H1 (cell line): ENCODE measurements around the gene C5orf24. TPM values are rescaled to one million over a fixed set of nuclear protein-coding genes. Genes with fewer than 3 reads are reported as not detected.
A peak's percentile ranks its signal among the peaks of the same experiment; 100 is the strongest.

ENCODE experiments used
- CTCF ChIA-PET: fragments of 300-600 bp; sonication (Branson Sonifier 250); formaldehyde crosslinking; loops from one replicate; lab custom pipeline; 2021; ENCODE audit not compliant: partially characterized antibody; lab: Charles Lee
- POLR2A ChIA-PET: fragments of 300-600 bp; sonication (Branson Sonifier 250); formaldehyde crosslinking; loops from one replicate; lab custom pipeline; 2021; ENCODE audit warnings: inconsistent platforms; ENCODE audit not compliant: partially characterized antibody; lab: Charles Lee
- DNase-seq, 2 experiments: peaks; one replicate each; pipeline versions ENCODE4 v3.0.0 to v3.0.0-alpha.2; 2010 to 2022; ENCODE audit warnings: low spot score in 2 of 2, low read depth in 1 of 2, mixed read lengths in 1 of 2
- FAIRE-seq: peaks from 2 replicates; lab custom pipeline; 2011; peaks lifted over from hg19 to GRCh38; lab: Jason Lieb, UNC
- H2AFZ ChIP-seq: 2 replicates; pipeline ENCODE4 v1.8.1; 2012; ENCODE audit warnings: low read length, inconsistent platforms
- H2AK5ac ChIP-seq: 2 replicates; pipeline ENCODE4 v1.6.1; 2013; ENCODE audit warnings: low read depth, low read length
- H2BK120ac ChIP-seq: replicated peaks from 2 replicates; pipeline ENCODE3; 2013; ENCODE audit warnings: low read depth, low read length, inconsistent platforms
- H2BK12ac ChIP-seq: 2 replicates; pipeline ENCODE4 v1.6.1; 2013; ENCODE audit warnings: low read depth, low read length
- H2BK15ac ChIP-seq: 2 replicates; pipeline ENCODE4 v1.6.1; 2013; ENCODE audit warnings: low read length
- H2BK20ac ChIP-seq: 2 replicates; pipeline ENCODE4 v1.6.1; 2013; ENCODE audit warnings: low read length
- H2BK5ac ChIP-seq: 2 replicates; pipeline ENCODE4 v1.6.1; 2013; ENCODE audit warnings: low read depth, low read length
- H3K14ac ChIP-seq: 2 replicates; pipeline ENCODE4 v1.6.1; 2013; ENCODE audit warnings: inconsistent platforms; ENCODE audit not compliant: insufficient read length
- H3K18ac ChIP-seq: 2 replicates; pipeline ENCODE4 v1.6.1; 2013; ENCODE audit warnings: low read length; ENCODE audit errors: extremely low read depth
- H3K23ac ChIP-seq: 2 replicates; pipeline ENCODE4 v1.6.1; 2013; ENCODE audit warnings: inconsistent platforms; ENCODE audit not compliant: insufficient read length
- H3K23me2 ChIP-seq: 2 replicates; pipeline ENCODE4 v1.6.1; 2013; ENCODE audit warnings: low read depth, low read length
- H3K27ac ChIP-seq: 2 replicates; pipeline ENCODE4 v1.6.1; 2011; ENCODE audit warnings: low read depth, low read length, inconsistent platforms
- H3K27me3 ChIP-seq, 4 experiments: replicated peaks in 1 of 4; 1 replicate in 1 of 4; 2 replicates in 3 of 4; pipeline versions ENCODE4 v1.6.1 to v1.8.1; 2011 to 2013; ENCODE audit warnings: low read length in 3 of 4, mild to moderate bottlenecking in 3 of 4, inconsistent platforms in 2 of 4, mixed read lengths in 2 of 4, moderate library complexity in 1 of 4; ENCODE audit not compliant: control insufficient read depth in 3 of 4, insufficient read depth in 3 of 4; ENCODE audit errors: extremely low read depth in 1 of 4
- H3K36me3 ChIP-seq, 4 experiments: 2 replicates each; pipeline versions ENCODE4 v1.6.1 to v1.8.1; 2011 to 2013; ENCODE audit warnings: mild to moderate bottlenecking in 4 of 4, low read length in 3 of 4, moderate library complexity in 2 of 4, control low read depth in 1 of 4, inconsistent platforms in 1 of 4; ENCODE audit not compliant: insufficient read depth in 4 of 4, control insufficient read depth in 2 of 4
- H3K4ac ChIP-seq: replicated peaks from 2 replicates; pipeline ENCODE3; 2013; ENCODE audit warnings: low read length, low read depth, mixed read lengths, inconsistent platforms; ENCODE audit not compliant: insufficient read length
- H3K4me1 ChIP-seq, 4 experiments: replicated peaks in 1 of 4; 1 replicate in 1 of 4; 2 replicates in 3 of 4; pipeline versions ENCODE4 v1.6.1 to v1.8.1; 2011 to 2013; ENCODE audit warnings: low read length in 3 of 4, inconsistent platforms in 2 of 4, mixed read lengths in 1 of 4; ENCODE audit not compliant: insufficient read depth in 4 of 4, control insufficient read depth in 3 of 4
- H3K4me2 ChIP-seq, 2 experiments: 2 replicates each; pipeline versions ENCODE4 v1.6.1 to v1.8.1; 2011 to 2013; ENCODE audit warnings: low read depth in 2 of 2, low read length in 2 of 2, control low read depth in 1 of 2, inconsistent platforms in 1 of 2, mild to moderate bottlenecking in 1 of 2; ENCODE audit not compliant: insufficient read depth in 1 of 2
- H3K4me3 ChIP-seq, 4 experiments: fragments of 200-600, 300-600 bp in 1 of 4; sonication (generic), shearing (Covaris generic), sonication (Bioruptor Twin) in 1 of 4; 2 replicates each; pipeline versions ENCODE4 v1.5.1 to v1.8.1; 2011 to 2016; ENCODE audit warnings: low read length in 4 of 4, low read depth in 3 of 4, control low read depth in 2 of 4, inconsistent platforms in 2 of 4, mild to moderate bottlenecking in 2 of 4, mixed read lengths in 1 of 4, moderate library complexity in 1 of 4; ENCODE audit not compliant: insufficient read depth in 2 of 4; ENCODE audit errors: extremely low read depth in 1 of 4
- H3K56ac ChIP-seq: replicated peaks from 2 replicates; pipeline ENCODE3; 2013; ENCODE audit warnings: low read depth, mild to moderate bottlenecking, mixed read lengths, low read length, inconsistent platforms; ENCODE audit not compliant: insufficient read length
- H3K79me1 ChIP-seq: 2 replicates; pipeline ENCODE4 v1.6.1; 2013; ENCODE audit warnings: low read depth, low read length, control low read depth
- H3K79me2 ChIP-seq, 2 experiments: 2 replicates each; pipeline versions ENCODE4 v1.6.1 to v1.8.1; 2012 to 2013; ENCODE audit warnings: low read length in 2 of 2, mild to moderate bottlenecking in 2 of 2, inconsistent platforms in 1 of 2; ENCODE audit not compliant: insufficient read depth in 2 of 2, control insufficient read depth in 1 of 2
- H3K9ac ChIP-seq, 4 experiments: replicated peaks in 1 of 4; 1 replicate in 1 of 4; 2 replicates in 3 of 4; pipeline versions ENCODE4 v1.6.1 to v1.8.1; 2011 to 2013; ENCODE audit warnings: low read depth in 3 of 4, low read length in 3 of 4, control low read depth in 2 of 4, mild to moderate bottlenecking in 2 of 4, moderate library complexity in 2 of 4, inconsistent platforms in 1 of 4; ENCODE audit errors: extremely low read depth in 1 of 4
- H3K9me3 ChIP-seq, 2 experiments: 2 replicates each; pipeline versions ENCODE4 v1.6.1 to v1.8.1; 2012 to 2013; ENCODE audit warnings: mild to moderate bottlenecking in 2 of 2, moderate library complexity in 2 of 2, control low read depth in 1 of 2, inconsistent platforms in 1 of 2, low read depth in 1 of 2, low read length in 1 of 2, mixed read lengths in 1 of 2; ENCODE audit not compliant: insufficient read depth in 2 of 2
- H4K20me1 ChIP-seq, 2 experiments: replicated peaks in 1 of 2; 2 replicates each; pipeline versions ENCODE3 to v1.8.1; 2011 to 2013; ENCODE audit warnings: inconsistent platforms in 2 of 2, low read length in 2 of 2, mild to moderate bottlenecking in 1 of 2; ENCODE audit not compliant: insufficient read depth in 2 of 2, control insufficient read depth in 1 of 2
- H4K5ac ChIP-seq: 2 replicates; pipeline ENCODE4 v1.6.1; 2013; ENCODE audit warnings: low read length, low read depth, mixed read lengths, inconsistent platforms; ENCODE audit not compliant: insufficient read length
- H4K8ac ChIP-seq: 2 replicates; pipeline ENCODE4 v1.8.0; 2013; ENCODE audit warnings: mild to moderate bottlenecking, moderate library complexity, low read length, inconsistent platforms; ENCODE audit not compliant: insufficient read depth; ENCODE audit errors: extremely low read depth
- H4K91ac ChIP-seq: replicated peaks from 2 replicates; pipeline ENCODE3; 2013; ENCODE audit warnings: low read length, mixed read lengths, inconsistent platforms; ENCODE audit not compliant: insufficient read length
- CBX8 ChIP-seq: fragments of 300-800, 300-1000 bp; sonication (generic); IDR thresholded peaks from 2 replicates; pipeline ENCODE4 v1.7.1; 2016; ENCODE audit warnings: low read depth, low read length, borderline replicate concordance
- CEBPB ChIP-seq: IDR thresholded peaks from 2 replicates; pipeline ENCODE4 v1.6.1; 2012; ENCODE audit warnings: low read depth, low read length
- CTBP2 ChIP-seq: IDR thresholded peaks from 2 replicates; pipeline ENCODE4 v1.7.0; 2011; ENCODE audit warnings: borderline replicate concordance, mild to moderate bottlenecking, moderate library complexity, mixed read lengths, low read length; ENCODE audit not compliant: insufficient read depth, insufficient read length
- CTCF ChIP-seq, 3 experiments: IDR thresholded peaks; 1 replicate in 2 of 3; 2 replicates in 1 of 3; pipeline versions ENCODE4 v1.5.1 to v1.6.1; 2011; ENCODE audit warnings: low read length in 3 of 3, mild to moderate bottlenecking in 3 of 3, inconsistent platforms in 2 of 3, low read depth in 1 of 3, moderate library complexity in 1 of 3; ENCODE audit not compliant: insufficient read depth in 1 of 3; ENCODE audit errors: control extremely low read depth in 1 of 3
- JUN ChIP-seq: IDR thresholded peaks from 2 replicates; pipeline ENCODE4 v1.6.1; 2011; ENCODE audit warnings: low read depth, mild to moderate bottlenecking, improper control_type of control experiment, low read length
- NRF1 ChIP-seq: IDR thresholded peaks from 2 replicates; pipeline ENCODE4 v1.6.1; 2011; ENCODE audit warnings: mild to moderate bottlenecking, low read depth, low read length, improper control_type of control experiment
- PHF8 ChIP-seq: fragments of 200-600 bp; sonication (generic); conservative IDR thresholded peaks from 2 replicates; pipeline ENCODE4 v1.7.1; 2012; ENCODE audit warnings: low read depth, mild to moderate bottlenecking, inconsistent platforms, low read length, moderate library complexity
- POU5F1 ChIP-seq: IDR thresholded peaks from 2 replicates; pipeline ENCODE4 v1.6.1; 2011; ENCODE audit warnings: low read depth, mild to moderate bottlenecking, low read length, moderate library complexity
- SAP30 ChIP-seq: fragments of 300-600 bp; sonication (generic); IDR thresholded peaks from 2 replicates; pipeline ENCODE4 v1.7.1; 2012; ENCODE audit warnings: low read length, moderate library complexity, mild to moderate bottlenecking, inconsistent platforms; ENCODE audit not compliant: insufficient read depth, insufficient replicate concordance
- SUZ12 ChIP-seq: fragments of 200-600 bp; sonication (generic); IDR thresholded peaks from 2 replicates; pipeline ENCODE4 v1.6.1; 2012; ENCODE audit warnings: mild to moderate bottlenecking, inconsistent platforms, low read length, moderate library complexity, mixed read lengths
- WGBS, 2 experiments: shearing (Covaris generic) in 1 of 2; methylation state at CpG; one replicate each; pipeline versions ENCODE4 v1.1.6 to v1.1.7; 2013 to 2015; ENCODE audit warnings: low lambda C conversion rate in 2 of 2, mixed read lengths in 2 of 2, inconsistent platforms in 1 of 2, low coverage in 1 of 2, missing lambda C conversion rate in 1 of 2; ENCODE audit not compliant: insufficient replicate concordance in 2 of 2, insufficient coverage in 1 of 2, insufficient read length in 1 of 2; ENCODE audit errors: extremely low coverage in 1 of 2, missing lambda C conversion rate in 1 of 2; 5-methylcytosine and 5-hydroxymethylcytosine counted together
- polyA plus RNA-seq, 7 experiments: library from polyadenylated mRNA; depleted of rRNA in 3 of 7; stranded (reverse) in 5 of 7; unstranded in 2 of 7; fragments of >200 nt in 5 of 7; fragments of 200-250 nt in 2 of 7; gene quantifications; 1 replicate in 5 of 7; 2 replicates in 1 of 7; 4 replicates in 1 of 7; pipeline versions ENCODE4 v1.2.1 to v1.2.3, GENCODE V29; 2011 to 2013; ENCODE audit warnings: missing spikeins in 2 of 7, mixed read lengths in 2 of 7
- total RNA-seq: library from RNA; stranded (reverse); fragmentation: NEBNext Ultra II Directional; extraction: Animal tissue kit (Norgen Biotek cat#: 25700); gene quantifications from 2 replicates; pipeline ENCODE4 v1.2.1, GENCODE V29; 2021

Gene C5orf24
- total and polyA plus RNA-seq, 2 of the 8 experiments (the other 6 are each of a cell fraction or from before 2014, with no cell fraction given), result 11.1 to 20.2 TPM

GRCh38 chr5:134873494-134873893 is 27.7 kb downstream of the C5orf24 start:
- Histone ChIP-seq H3K9ac (no peak overlapping the region), H3K4me2 (peak overlapping the region; percentile 78 to 87; a peak in 3 of 4 replicates), H2BK12ac (no peak overlapping the region), H3K23me2 (peaks cover 9% of the 10 kb centered on the region), H3K23ac (no peak overlapping the region), H2AK5ac (no peak overlapping the region), H4K20me1 (no peaks in the 10 kb centered on the region), H3K27me3 (no peaks in the 10 kb centered on the region), H2BK15ac (no peak overlapping the region), H2BK20ac (no peak overlapping the region), H3K14ac (no peak overlapping the region), H3K79me1 (0 out of 2 replicates have a peak, but pooled peaks cover 3% of the 10 kb centered on the region), H3K9me3 (no peaks in the 10 kb centered on the region), H3K79me2 (no peaks in the 10 kb centered on the region; a peak in 2 of 4 replicates), H3K36me3 (no peaks in the 10 kb centered on the region), H2BK5ac (no peak overlapping the region), H3K4me3 (peak overlapping the region in 1 of 4 experiments; percentile 75; a peak in 3 of 8 replicates), H3K4ac (no peak overlapping the region), H3K27ac (no peak overlapping the region), H2BK120ac (no peak overlapping the region), H4K5ac (peak overlapping the region; percentile 91), H4K91ac (peak overlapping the region; percentile 83), H3K4me1 (peaks cover 0 to 12% (median 8%) of the 10 kb centered on the region in 4 experiments; a peak in 6 of 7 replicates), H3K56ac (no peak overlapping the region), H4K8ac (no peak overlapping the region), H3K18ac (peak overlapping the region; percentile 98; the same call in 1 of the 2 replicates), H2AFZ (peak overlapping the region; percentile 96; the same call in 1 of the 2 replicates)
- POLR2A ChIA-PET, result interaction anchor here (0.6 to 5.6 kb wide), 12 partner anchors 10 to 529 kb away, joined by 3 to 54 read pairs (median 4); partner anchors contain the start of genes C5orf24 and PCBD2
- DNase-seq (no peak), FAIRE-seq (no peak)
- WGBS, 2 experiments, result 73% methylated on average over 6 of the region's 6 CpGs; no CpG with 5 or more reads in 1 of the 2 experiments
- CTCF ChIA-PET, result interaction anchor here (0.5 to 1.2 kb wide), 5 partner anchors 9 to 96 kb away, joined by 3 read pairs; no protein-coding TSS in a partner anchor
- no peak for TF ChIP-seq SUZ12
- no peak for TF ChIP-seq PHF8
- no peak for TF ChIP-seq SAP30
- no peak for TF ChIP-seq CTBP2
- no peak for TF ChIP-seq JUN
- no peak for TF ChIP-seq POU5F1
- TF ChIP-seq NRF1, result no peak
- TF ChIP-seq CBX8, result no peak
- no peak for TF ChIP-seq CEBPB
- TF ChIP-seq CTCF (IDR thresholded peaks at IDR 0.05; ENCODE audit: control extremely low read depth in 1 of 3, insufficient read depth in 1 of 3, low read depth in 1 of 3, low read length in 3 of 3), result no peak
